Measurements from ENCODE around the gene ZNF580. TPM values are rescaled to one million over a fixed set of nuclear protein-coding genes. Genes with fewer than 3 reads are reported as not detected.

Gene ZNF580
- total RNA-seq, 1 experiment from 2014 or later, result 55.3 TPM

DNA sequence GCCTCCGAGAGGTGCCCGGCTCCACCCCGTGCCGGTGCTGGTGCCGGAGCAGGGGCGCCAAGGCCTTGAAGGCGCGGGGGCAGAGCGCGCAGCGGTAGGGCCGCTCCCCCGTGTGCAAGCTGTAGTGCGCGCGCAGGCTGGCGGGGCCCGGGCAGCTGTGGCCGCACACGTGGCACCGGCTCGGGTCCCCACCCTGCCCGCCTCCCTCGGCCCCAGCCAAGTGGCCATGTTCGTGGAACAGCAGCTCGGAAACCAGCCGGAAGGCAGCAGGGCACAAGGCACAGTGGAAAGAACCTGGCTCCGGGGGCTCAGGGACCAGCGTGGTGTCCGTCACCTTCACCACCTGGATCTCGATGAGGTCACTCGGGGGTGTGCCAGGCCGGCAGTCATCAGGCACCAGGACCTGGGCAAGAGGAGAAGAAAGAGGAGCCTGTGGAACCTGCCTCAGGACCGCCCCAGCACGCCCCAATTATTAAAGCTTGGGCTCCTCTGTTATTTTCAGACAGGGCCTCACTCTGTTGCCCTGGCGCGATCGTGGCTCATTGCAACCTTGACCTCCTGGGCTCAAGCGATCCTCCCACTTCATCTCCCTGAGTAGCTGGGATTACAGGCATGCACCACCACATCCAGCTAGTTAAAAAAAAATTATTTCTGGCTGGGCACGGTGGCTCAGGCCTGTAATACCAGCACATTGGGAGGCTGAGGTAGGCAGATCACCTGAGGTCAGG is 18.4 kb upstream of the ZNF580 start:
- no peak for DNase-seq (ENCODE audit: low read depth)

- no peak for DNase-seq (ENCODE audit: low read depth)
Observed at GRCh38 chr19:55623130-55623529, 17.7 kb upstream of the ZNF580 start.

DNA sequence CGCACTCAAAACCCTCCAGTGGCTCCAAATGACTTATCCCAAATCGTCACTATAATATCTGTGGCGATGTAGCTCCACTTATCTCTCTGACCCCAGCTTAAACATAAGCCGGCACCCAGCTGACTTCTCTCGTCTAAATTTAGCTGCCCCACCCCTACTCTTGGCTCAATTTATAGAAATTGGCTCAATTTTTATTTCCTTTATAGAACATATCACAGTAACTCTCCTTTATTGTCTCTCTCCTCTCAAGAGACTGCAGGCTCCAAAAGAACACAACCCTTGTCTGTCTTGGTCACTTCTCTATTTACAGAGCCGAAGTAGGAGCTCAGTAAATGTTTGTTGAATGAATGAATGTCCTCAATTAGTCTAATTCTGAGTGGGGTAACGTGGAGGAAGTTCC is 17.2 kb upstream of the ZNF580 start:
- no peak for DNase-seq (ENCODE audit: low read depth)

DNA sequence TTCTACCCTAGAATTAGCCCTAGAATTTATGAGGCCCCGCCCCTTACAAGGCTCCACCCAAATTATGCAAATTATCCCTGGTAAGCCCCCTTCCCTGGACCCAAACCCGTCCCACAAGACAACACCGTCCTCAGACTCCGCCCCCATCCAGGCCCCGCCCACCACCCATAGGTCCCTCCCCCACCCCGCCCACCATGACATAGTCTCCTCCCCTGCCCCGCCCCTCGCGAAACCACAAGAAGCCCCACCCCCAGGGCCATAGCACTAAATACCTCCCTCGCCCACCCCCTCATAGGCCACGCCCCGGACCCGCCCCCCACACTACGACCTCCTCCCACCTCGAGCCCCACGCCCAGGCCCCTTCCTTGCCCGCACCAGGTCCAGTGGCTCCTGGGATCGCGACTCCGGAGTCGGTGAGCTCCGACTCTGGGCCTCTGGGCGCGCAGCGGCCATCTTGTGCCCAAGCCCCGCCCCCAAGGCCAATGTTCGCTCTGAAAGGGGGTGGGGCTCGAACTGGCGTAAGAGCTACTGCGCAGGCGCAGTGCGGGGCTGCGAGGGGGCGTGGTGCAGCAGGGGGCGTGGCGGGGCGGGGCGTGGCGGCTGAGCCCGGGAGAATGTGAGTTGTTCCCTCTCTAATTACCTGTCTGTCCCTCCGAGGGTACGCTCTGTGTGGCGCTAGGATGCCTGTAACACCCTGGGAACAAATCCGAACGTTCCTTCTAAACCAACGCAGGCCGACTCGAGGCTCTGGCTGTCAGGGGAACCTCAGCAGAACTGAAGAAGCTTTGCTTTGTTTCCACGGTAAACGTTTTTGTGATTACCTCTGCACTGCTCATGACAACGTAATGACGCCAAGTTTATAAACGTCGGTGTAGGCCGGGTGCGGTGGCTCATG is 16.4 kb upstream of the ZNF580 start, which contains the start of gene ZNF784:
Gene ZNF784, minus strand, starts transcription at position 458 of the 895 bp plus-strand sequence. Its CDS starts 5 bp downstream, at position 453.
- peak; percentile 76 for DNase-seq (ENCODE audit: low read depth)

GRCh38 chr19:55625004-55625326 is 15.8 kb upstream of the ZNF580 start:
- DNase-seq (ENCODE audit: low read depth), result no peak

GRCh38 chr19:55626350-55626749 is 14.5 kb upstream of the ZNF580 start:
- no peak for DNase-seq (ENCODE audit: low read depth)

GRCh38 chr19:55632463-55632834 is 8.4 kb upstream of the ZNF580 start:
- peak; percentile 79 for DNase-seq (ENCODE audit: low read depth)

DNA sequence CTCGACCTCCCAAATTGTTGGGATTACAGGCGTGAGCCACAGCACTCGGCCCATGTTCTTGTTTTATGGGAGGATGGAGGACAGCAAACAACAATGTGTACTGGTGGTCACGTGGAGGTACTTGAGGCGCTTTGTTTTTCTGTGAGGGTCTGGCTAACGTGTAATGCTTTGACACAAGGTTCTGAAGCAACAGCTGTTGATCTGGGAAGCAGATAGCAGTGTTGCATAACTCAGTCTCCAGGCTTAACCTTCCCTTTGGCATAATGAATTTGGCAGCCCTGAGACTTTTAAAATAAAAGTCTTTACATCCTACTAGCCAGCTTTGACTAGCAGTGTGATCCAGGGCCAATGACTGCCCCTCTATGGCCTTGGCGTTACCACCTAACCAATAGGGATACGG is 6.9 kb upstream of the ZNF580 start:
- DNase-seq (ENCODE audit: low read depth), result no peak

- DNase-seq (ENCODE audit: low read depth), result no peak
Observed at GRCh38 chr19:55635334-55635717, 5.5 kb upstream of the ZNF580 start.

DNA sequence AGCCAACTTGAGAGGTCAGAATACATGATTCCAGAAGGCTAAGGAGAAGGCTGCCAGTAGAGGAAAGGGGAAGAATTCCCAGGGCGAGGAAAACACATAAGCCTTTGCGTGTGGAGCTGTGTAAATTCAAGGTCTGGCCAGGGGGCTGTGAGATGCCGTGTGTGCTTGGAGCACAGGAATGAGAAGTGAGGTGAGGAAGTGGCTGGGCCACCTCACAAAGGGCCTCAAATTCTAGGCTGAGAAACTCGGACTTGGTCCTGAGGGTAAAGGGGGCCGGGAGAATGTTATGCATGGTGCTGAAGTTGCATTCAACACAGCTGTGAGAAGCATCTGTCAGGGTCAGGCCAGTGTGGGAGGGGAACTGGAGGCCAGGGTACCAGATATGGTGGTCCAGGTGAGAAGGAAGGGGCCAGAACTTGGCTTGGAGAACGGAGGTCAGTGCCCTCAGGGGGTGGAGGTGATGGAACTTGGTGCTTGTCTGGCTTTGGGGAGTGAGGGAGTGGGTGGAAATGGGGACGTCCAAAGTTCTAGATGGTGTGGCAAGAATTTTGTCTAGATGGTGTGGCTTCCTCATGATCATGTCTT is 4.9 kb upstream of the ZNF580 start:
- DNase-seq (ENCODE audit: low read depth), result no peak

DNA sequence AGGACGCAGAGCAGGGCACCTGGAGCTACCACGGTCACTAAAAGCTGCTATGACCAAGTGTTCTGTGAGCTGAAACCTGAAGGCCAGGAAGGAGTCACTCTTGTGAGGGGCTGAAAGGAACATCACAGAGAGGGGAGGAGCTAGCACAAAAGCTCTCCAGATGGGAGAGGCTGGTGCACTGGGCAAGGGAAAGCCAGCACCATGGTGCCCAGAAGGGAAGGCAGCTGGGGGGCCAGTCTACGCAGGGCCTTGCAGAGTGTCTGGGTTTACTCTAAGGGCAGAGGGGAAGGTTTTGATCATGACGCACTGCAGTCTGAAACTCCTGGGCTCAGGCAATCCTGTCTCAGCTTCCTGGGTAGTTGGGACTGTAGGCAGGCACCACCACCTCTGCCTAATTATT is 4.1 kb upstream of the ZNF580 start:
- no peak for DNase-seq (ENCODE audit: low read depth)

DNA sequence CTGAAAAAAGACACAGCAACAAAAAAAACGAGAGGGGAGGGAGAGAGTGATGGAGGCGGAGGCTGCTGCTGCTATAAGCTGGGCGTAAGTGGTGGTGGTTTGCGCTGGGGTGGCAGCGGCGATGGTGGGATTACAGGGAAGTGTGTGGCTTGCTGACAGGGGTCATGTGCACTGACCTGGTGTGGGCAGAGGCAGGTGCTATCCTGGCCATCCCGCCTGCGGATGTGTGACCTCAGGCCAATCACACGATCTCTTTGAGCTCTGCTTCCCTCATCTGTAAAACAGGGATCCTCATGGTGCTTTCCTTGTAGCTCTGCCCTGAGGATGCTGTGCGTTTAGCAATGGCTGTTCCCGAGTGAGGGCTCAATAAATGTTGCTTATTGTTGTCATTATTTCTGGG is 3.3 kb upstream of the ZNF580 start:
- DNase-seq (ENCODE audit: low read depth), result no peak

- no peak for DNase-seq (ENCODE audit: low read depth)
Observed at GRCh38 chr19:55638864-55639359, 1.9 kb upstream of the ZNF580 start.

DNA sequence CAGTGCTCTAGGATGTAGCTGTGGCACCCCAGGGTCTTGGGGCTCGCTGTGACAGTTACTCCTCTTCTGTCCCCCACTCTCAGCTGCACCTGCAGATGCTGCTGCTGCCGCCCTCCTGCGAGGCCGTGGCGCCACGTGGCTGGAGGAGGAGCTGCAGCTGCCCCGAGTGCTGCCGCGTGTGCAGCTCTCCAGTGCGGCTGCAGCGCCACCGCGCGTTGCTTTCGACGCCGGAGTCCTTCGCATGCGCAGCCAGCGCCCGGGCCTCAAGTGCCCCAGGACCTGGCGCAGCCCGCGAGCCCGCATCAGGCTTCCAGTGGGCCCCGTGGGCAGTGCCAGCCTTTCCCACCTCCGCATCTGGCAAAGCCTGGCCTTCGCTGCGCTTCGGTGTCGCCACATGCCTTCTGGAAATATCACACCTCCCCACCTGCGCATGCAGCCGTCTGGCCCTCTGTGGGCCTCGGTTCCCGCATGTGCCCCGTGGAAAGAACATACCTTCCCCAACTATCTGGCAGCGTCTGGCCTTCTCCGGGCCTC is 692 bp upstream of the ZNF580 start:
- DNase-seq (ENCODE audit: low read depth), result no peak

DNA sequence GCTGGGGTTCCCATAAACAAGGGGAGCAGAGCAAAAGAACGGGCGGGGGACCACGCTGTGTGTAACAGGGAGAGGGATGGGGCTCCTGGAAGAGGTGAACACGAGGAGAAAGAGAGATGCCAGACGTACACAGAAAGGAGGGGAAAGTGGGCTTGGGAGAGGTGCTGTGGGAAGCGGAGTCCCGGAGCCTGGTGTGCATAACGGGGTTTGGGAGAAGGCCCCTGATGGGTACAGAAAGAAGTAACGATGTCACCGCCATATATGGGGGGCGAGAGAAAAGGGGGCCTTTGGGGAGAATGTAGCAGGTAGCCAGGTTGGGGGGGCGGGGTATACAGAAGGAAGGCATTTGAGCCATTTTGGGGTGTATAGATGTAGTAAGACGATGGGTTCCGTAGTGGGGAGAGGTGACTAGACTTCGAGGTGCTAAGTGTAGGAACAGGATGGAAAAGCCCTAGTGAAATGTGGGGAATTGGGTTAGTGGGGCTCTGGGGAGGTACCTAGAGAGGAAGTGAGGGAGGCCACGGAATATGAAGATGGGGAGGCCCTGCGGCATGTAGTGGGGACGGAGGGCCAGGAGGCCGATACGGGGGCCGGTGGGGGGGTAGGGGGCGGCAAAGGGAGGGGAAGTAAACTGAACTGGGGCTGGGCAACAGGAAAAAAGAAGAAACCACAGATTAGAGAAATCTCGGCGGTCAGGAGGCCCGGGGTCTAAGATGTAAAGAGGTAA is 787 bp downstream of the ZNF580 start:
- DNase-seq (ENCODE audit: low read depth), result no peak

- DNase-seq (ENCODE audit: low read depth), result no peak
Observed at GRCh38 chr19:55642153-55643002, 1.6 kb downstream of the ZNF580 start.

- DNase-seq (ENCODE audit: low read depth), result peak; percentile 80
Observed at GRCh38 chr19:55643003-55643886, 2.4 kb downstream of the ZNF580 start, which contains the start of gene ZNF581. TSS of gene ZNF581 (plus strand) at chr19:55643649. CDS start at chr19:55644572, 923 bp downstream.

- DNase-seq (ENCODE audit: low read depth), result no peak
Observed at GRCh38 chr19:55643887-55644176, 3.0 kb downstream of the ZNF580 start.

DNA sequence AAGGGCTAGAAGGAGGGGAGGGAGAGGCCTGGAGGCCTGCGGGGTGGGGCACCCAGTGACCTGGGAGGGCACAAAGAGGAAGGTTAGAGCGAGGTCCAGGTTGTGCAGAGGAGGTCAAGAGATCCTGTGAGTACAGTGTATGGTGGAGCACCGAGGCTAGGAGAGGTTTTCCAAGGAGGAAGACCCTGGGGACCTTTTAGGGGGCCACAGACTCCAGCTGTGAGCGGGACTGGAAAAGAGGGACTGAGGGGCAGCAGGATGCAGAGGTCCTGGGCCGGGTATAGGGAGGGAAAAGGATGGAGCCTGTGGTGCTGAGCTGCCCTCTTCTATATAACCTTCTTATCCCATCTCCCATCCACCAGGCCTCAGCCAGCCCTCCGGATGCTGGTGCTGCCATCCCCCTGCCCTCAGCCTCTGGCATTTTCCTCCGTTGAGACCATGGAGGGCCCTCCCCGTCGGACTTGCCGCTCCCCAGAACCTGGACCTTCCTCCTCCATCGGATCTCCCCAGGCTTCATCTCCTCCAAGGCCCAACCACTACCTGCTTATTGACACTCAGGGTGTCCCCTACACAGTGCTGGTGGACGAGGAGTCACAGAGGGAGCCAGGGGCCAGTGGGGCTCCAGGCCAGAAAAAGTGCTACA is 3.5 kb downstream of the ZNF580 start:
- no peak for DNase-seq (ENCODE audit: low read depth)

All from HT1080 (cell line).